Stromal cell of bone marrow (primary cell): ENCODE results near the gene TRIB2.

ENCODE experiments used
- DNase-seq: peaks from one replicate; pipeline ENCODE4 v3.0.0-alpha.2; 2012; ENCODE audit warnings: low read depth

Gene TRIB2

DNA sequence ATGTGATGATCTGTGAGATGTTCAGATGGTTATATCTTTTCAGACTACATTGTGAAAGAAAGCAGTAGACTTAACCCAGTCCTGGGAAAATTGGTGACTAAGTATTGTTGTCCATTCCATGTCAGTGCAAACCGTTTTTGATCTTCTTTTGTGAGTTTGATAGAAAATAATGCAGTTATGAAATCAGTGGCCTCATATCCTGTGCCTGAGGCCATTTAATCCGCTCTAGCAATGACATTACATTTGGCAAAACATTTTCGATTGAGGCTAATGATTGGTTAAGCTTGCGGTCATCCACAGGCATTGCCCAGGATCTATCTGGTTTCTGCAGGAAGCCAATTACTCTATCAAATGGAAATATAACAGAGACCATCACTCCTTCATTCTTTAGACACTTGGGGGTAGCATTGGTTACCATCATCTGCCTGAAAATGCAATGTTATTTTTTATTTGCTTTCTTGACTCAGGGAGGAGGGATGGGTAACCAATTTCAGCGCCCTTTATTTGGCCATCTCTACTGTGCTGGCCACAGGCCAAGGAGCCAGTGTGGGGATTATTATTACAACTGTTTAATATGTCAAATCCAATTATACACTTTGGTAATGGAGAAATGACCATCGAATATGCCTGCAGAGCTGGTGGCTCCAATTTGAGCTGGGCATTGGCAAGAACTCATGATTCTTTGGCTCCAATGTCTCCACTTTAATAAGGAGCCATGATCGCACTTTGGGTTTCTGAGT is 33.6 kb downstream of the TRIB2 start:
- no peak for DNase-seq

DNA sequence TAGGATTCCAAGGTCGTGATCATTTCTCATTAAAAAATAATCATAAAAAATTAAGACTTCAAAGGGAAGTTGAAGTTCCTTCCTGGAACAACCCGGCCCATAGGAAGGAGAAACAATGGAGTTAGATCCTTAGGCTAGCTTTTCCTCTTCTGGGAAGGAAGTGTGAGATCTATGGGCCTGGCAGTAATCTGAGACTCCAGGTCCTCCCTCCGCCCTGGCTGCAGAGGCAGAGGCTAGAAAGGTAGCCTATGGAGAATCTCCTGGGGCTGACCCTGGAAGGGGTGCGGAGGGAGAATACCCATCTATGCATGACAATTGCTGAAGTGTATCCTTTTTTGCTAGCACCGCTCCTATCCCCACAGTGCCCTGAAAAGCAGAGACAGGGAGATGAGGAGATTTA is 37.9 kb downstream of the TRIB2 start:
- DNase-seq = no peak

DNA sequence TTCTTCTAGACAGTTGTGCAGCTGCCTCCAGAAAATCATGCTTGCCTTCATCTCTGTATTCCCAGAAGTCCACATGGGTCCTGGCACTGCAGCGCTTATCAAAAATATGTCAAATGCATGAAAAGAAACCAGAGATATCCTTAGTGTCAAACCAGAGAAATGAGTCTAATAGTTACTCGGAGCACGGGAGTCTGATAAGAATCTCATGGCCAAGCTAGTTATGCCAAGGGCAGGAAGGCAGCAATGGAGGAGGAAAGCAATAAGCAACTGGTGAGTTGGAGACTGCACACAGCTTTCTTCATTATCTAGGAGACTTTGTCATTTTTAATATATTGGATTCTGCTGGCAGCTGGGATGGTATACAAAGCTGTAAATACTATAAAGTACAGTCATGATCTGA is 38.6 kb downstream of the TRIB2 start:
- no peak for DNase-seq

DNA sequence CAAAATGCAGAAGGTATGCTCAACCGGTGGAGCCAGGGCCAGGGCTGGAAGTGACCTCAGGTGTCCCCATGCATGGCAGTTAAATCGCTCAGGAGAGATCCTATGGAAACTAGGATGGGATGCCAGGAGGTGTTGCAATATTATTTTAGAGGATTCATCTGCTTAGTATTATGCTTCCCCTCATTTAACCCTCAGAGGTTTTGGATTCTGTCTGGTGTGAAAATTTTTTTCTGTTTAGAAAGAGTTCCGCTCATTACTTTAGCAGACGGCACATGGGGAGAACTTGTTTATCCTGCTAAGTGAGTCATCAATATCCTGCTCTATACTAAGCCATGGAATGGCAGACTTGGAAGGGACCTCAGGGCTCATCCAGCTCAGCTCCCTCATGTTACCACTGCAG is 42.5 kb downstream of the TRIB2 start:
- peak; percentile 86 for DNase-seq

GRCh38 chr2:12761104-12761503 is 44.4 kb downstream of the TRIB2 start:
- DNase-seq = no peak

DNA sequence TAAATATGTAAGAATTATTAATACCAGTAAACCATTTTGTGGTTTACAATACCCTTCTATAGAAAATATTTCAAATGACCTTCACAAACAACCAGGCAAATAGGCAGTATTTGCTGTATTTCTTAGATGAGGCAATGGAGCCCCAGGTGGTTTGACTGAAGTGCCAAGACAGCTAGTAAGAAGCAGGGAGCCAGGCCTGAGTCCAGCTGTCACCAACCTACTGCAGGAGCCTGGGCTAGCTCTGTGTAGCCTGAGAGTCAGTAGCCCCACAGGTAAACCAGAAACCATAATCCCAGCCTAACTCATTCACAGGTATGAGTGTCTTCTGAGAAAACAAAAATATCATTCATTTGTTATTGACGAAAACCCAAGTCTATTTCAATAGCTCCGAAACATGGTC is 45.6 kb downstream of the TRIB2 start:
- DNase-seq = no peak

GRCh38 chr2:12762976-12763375 is 46.2 kb downstream of the TRIB2 start:
- peak; percentile 44 for DNase-seq

GRCh38 chr2:12763486-12763885 is 46.8 kb downstream of the TRIB2 start:
- no peak for DNase-seq

GRCh38 chr2:12764075-12764730 is 47.5 kb downstream of the TRIB2 start:
- DNase-seq = peak; percentile 56

DNA sequence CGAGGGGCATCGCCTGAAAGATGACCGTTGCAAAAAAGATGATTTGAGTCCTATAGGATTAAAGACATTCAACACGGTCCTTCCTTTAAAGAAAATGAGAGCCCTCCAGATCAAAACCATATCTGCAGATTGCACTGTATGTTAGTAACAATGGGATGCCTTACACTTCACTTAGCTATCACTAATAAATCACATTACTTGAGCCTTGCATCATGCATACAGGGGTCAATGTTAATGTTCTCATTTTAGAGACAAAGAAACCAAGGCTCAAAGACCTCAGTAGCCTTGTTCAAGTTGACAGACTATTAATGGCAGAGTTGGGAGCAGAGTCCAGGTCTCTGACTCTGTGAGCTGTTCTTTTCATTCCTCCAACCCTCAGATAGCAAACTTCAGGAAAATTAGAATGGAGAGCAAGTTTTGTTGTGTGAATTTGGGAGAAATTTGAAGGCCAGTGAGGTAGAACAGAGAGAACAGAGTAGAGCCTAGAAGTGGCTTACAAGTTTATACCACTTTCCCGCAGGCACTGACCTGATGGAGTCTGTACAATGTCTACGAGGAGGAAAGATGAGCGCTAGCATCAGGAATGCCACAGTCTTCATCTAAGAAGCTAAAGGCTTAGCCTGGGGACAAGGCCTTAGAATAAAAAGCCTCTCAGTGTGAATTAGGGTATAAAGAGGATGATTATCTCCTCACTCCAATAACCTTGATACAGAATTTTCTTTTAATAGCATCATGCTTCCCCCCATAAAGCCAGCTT is 48.3 kb downstream of the TRIB2 start:
- DNase-seq = no peak

DNA sequence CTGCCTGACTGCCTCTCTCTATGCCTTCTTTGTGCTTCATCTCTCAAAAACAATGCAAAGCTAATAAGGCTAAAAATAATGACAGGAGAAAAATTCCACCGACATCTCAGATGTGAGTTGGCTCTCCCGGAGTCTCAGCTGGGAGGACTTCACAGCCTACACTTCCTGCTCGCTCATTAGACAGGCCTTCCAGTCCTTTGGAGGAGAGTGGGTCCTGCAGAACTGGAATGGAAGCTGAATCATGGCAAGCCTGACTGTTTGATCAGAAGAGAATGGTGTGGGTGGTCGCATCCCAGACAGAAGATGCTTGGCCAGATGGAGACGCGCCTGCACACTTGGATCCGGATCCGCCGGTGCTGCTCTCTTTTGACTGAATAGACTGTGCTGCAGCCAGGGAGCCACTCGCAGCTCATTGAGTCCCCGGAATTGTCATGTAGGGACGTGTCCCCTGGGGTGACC is 49.7 kb downstream of the TRIB2 start:
- DNase-seq = no peak

GRCh38 chr2:12767541-12767940 is 50.8 kb downstream of the TRIB2 start:
- DNase-seq = no peak

DNA sequence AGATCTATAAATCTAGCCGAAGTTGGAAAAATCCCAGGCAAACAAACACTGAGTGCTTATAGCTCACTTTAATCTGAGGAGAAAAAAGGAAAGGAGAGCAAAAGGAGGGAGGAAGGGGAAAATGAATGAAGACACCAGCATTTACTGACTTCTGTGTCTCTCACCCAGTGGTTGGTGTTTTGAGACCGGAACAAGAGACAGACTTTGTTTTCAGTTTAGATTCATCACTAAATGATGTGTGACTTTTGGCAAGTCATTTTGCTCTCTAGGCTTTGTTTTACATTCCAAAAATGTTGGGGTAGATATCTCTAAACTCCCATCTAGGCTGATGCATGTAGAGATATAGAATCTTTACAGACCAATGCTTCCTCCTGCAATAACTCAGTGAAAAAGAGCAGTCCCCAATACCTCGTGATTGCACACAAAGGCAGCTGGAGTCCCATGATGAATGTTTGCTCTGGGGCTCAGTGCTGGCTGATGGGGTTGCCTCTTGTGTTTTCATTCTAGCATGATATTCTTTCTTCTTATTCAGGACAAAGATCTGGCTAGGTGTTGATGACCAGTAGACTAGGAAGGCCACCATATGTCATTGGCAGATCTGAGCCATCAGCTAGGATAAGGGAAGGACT is 51.4 kb downstream of the TRIB2 start:
- no peak for DNase-seq

DNA sequence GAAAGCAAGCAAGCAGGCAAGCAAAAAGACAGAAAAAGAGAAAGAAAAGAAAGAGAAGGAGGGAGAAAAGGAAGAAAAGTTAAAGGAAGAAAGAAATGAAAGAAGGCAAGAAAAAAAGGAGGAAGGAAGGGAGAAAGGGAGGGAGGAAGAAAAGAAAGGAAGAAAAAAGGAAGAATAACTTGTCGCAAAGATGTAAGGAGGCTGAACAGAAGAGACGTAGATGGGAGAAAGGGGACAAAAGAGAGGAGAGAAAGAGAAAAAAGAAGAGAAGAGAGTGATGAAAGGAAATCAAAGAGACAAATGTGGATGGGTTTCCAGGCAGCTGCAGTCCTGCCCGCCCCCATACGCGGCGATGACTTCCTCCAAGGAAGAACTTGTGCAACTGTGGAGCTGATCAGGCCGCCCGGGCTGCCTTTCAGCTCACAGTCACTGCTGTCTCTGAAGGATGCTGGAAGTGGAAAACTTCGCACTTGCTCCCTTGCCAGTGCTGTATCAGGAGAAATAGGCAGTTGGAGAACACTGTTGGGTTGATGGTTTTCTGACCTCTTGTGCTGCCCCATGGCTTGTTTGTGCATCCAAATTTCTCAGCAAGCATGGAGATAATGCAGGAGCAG is 52.9 kb downstream of the TRIB2 start:
- DNase-seq = no peak

DNA sequence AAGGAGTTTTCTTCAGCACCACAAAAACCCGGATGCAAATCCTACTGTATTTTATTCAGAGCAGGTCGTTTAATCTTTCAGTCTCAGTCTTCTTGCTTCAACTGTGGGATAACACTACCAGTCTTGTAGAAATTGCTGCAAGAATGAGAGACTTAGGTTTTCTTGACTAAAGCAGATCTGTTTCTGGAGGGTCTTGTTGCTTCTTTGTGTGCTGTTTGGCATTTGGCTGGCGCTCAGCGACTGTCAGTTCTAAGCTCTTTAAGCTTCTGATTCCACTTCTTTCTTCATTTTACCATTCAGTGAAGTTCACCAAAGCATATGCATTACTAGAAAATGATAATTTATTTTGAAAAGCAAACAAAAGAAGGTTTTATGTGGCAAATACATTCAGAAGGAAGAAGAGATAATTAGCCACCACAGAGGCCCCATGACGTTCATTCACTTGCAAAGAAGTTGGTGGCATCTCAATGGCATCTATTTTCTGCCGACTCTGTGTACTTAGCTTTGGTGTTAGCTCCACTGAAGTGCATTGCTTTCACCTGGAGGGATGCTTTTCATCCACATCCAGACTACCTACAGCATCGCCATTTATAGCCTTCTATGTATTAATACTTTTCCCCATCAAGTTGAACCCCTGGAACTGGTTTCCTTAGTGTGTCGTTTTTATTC is 53.7 kb downstream of the TRIB2 start:
- DNase-seq = no peak

- no peak for DNase-seq
Measured at GRCh38 chr2:12771154-12771553, 54.4 kb downstream of the TRIB2 start.

DNA sequence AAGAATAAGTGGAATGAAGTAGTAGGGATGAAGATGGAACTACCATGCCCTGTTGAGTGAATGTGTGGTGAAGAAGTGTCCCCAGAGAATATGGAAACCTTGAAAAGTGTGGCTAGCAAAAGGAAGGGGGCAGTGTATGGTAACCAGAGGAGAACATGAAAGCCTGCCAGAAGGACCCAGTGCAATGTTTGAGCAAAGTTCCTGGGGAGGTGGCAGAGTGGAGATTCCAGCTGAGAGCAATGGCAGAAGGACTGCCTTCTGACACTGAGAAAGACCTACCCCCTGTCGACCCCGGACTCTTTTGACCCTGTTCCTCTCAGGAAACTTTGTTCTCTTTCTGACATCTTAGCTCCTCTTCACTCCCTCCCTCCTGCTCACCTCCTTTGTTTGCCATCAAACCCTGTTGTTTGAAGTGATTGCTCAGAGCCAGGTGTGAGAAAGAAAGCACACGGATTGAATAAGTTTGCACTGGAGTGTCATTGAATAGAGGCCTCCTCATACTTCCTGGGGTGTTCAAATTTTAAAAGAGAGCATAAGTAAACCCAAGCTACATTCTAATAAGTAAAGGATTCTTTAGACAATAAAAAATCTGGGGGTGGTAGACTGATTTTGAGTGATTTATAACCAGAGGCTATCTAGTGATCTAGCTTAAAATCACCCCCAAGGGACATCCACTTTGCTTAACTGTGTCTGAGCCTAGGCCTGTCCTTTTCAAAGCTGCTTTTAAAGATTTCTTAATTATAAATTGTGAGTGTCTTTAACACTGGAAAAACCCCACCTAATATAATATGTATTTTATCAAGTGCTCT is 57.1 kb downstream of the TRIB2 start:
- no peak for DNase-seq

DNA sequence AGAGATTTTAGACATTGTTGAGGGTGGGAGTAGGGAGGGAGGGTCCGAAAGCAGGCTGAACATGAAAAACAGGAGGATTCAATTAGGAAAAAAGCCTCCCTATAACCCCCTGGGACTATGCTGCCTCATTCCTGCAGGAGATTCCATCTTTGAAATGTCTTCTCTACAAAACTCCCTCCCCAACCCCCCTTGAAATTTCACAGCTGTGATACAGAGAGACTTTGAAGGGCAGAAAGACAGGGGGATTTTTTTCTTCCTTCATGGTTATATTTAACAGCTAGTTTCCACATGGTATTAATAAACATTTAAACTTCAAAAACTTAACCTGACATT is 57.6 kb downstream of the TRIB2 start:
- DNase-seq = no peak

DNA sequence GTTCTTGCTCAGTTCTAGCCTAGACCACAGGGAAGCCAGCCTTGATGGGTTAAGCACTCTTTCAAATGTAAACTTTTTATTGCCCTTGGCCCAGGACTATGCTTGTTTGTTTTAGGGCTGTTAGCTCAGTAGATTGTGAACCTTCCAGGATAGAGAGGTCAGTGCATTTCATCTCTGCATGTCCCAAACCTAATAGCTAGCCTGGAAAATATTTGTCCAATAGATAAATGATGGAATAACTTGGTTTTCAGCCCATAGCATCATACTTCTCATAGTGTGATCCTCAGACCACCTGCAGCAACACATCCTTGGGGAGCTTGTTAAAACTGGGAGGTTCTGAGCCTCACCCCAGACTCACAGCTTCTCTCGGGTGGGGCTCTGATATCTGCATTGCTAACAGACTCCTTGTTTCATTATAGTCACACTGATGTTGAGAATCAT is 59.8 kb downstream of the TRIB2 start:
- DNase-seq = no peak

GRCh38 chr2:12778369-12778768 is 61.6 kb downstream of the TRIB2 start:
- no peak for DNase-seq
